Astrocyte of the spinal cord (primary cell): ENCODE measurements around the gene POFUT2.

Experiments
- DNase-seq: peaks from one replicate; pipeline ENCODE4 v3.0.0; 2011; ENCODE audit warnings: low read depth, low spot score
- H3K4me3 ChIP-seq: 2 replicates; pipeline ENCODE4 v1.5.1; 2011; ENCODE audit warnings: low read depth, mild to moderate bottlenecking, low read length, moderate library complexity
- CTCF ChIP-seq: IDR thresholded peaks from 2 replicates; pipeline ENCODE4 v1.5.1; 2012; ENCODE audit warnings: low read depth, mild to moderate bottlenecking, low read length, inconsistent platforms
- in situ Hi-C: cut with HindIII; loops from 2 replicates; pipeline ENCODE4 v1.10.0; 2017; ENCODE audit warnings: low sequenced_read_pairs

POFUT2 gene

GRCh38 chr21:45217010-45217409, 70.7 kb downstream of the POFUT2 start:
- H3K4me3 ChIP-seq: no peak overlapping the region
- in situ Hi-C loops: no loop called here
- DNase-seq: no peak
- no peak for TF ChIP-seq CTCF

- no peak for DNase-seq
- TF ChIP-seq CTCF: no peak
- in situ Hi-C loops: no loop called here
- no peak overlapping the region for H3K4me3 ChIP-seq
These were observed 72.5 kb downstream of the POFUT2 start for GRCh38 chr21:45215213-45215612.
